GF-D8 (cell line): ENCODE measurements around the gene ACTL10.
"Not testable (repeated sequence)": the region's sequence is repeated elsewhere in the genome, so short reads cannot be mapped to it uniquely, and the experiment has no call there.

Experiments used
- DNase-seq: peaks from one replicate; lab custom pipeline; 2025; lab: John Stamatoyannopoulos, UW

ACTL10 gene

DNA sequence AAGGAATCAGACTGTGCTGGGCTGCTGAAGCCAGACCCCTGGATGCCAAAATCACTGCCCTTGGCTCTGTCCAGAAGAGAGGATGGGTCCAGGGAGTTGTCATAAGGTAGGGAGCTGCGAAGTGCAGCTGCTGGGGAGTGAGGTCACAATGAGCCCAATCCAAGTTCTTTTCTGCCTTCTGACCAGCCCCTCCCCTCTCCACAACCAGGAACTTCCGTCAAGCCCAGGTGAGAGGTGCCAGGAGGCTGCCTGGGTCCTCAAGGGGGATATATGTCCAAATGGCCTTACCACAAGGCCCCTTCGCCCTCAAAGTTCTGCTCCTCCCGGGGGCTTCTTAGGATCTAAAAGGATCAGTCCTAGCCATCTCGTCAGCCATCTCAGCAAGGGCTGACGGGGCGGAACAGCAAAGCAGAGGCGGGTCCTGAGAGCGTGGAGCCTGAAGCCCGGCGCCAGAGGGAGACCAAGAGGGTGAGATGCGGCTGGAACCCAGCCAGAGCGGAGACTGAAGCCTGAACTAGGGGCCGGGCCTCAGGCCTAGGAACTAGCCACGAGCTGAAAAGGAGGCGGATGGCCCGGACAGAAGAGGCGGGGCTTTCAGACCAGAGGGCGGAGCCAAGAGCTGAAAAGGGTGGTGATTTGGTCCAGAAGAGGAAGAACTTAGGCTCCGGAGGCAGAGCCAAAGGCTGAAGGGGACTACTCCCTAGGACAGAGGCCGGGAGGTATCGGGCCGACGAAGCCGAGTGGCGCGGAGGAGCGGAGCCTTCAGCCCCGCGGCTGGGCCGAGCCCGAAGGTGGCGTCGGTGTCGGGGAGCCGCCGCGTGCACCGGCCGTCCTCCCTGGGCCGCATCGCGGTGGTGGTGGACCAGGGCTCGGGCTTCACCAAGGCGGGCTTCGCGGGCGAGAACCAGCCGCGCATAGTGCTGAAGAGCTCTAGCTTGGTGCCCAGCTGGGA is at the start of gene ACTL10:
Gene ACTL10 (plus strand): TSS at position 651 of the 952 bp plus-strand sequence. CDS start 555 bp downstream, outside the sequence.
- peak; percentile 85 for DNase-seq

DNA sequence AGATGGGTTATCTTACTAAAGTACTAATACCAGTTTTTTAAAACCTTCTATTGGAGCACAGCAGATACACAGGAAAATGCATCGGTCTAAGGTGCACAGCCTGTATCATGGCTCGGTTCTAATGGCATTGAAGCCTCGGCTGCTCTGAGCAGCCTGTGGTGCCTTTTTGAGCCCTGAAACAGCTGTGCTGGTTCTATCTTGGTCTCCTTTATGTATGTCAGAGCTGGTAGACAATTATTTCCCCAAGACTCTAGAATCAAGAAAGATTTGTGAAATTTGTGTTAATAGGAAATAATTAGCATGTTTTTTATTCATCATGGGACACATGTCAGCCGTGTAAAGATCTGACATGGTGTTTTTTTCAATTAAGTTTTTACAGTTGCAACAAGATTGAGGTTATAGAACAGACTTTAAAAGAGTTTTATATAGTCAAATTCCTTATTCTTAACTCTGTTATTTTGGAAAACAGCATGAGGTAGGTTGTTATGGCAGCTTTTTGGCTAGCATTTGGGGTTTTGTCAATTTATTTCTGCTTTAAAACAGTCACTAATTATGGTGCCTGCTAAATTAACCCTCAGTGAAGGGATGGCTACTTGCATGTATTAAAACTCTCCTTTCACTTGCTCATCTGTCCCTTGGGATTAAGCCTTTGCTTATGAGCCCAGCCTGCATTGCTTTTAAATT is 44.9 kb upstream of the ACTL10 start:
- DNase-seq, result no peak

DNA sequence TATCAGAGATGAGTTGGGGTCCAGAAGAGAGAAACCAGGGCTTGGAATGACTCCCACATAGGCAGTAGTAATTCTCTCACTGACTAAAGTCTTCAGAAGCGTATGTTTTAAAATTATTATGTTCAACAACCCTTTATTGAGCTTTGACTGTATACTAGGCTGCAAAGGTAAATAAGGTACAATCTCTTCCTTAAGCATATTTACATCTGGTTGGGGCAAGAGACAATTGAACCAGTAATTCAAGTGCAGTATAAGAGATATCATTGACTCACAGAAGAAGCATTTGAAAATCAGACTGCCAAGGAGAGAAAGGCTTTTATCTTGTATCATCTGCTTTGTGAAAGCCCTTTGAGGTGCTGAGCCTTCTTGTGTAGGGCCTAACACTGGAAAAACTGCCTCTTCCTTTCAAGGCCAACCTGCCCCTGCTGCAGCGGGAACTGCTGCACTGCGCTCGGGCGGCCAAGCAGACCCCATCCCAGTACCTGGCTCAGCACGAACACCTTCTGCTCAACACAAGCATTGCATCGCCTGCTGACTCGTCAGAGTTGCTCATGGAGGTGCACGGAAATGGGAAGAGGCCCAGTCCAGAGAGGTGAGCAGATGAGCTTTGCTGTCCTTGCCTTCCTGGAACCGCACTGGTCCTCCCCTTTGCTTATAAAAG is 43.9 kb upstream of the ACTL10 start:
- no peak for DNase-seq

DNA sequence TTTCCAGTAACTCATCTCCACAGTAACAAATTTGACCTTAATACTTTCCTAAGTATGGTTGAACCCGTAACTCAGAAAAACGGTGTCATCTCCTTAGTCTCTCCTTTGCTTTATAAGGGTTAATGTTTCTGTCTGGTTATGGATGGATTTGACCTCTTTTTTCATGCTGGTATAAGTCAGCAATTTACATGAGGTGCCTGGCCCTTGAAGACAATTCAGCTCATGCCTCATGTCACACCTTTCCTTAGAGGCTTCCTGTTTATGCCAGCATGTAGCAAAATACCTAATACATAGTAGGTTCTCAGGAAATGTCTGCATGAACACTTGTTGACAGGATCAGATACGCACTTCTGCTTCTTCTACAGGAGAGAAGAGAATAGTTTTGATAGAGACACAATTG is 42.3 kb upstream of the ACTL10 start:
- DNase-seq, result no peak

DNA sequence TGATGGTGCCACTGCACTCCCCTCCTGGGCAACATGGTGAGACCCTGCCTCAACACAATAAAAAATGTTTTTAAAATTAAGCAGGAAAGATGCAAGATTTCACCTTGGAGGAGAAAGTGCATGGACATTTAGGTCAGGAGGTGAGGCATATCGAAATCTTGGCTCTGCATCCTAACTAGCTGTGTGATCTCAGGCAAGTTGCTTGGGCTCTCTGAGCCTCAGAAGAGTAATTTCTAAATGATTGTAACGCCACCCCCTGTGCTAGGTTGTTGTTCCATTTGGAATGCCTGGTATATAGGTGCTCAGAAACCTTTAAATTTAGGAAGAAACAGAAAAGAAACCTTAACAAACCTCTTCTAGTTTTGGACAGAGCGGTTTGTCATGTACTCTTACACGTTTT is 40.6 kb upstream of the ACTL10 start:
- DNase-seq, result no peak

DNA sequence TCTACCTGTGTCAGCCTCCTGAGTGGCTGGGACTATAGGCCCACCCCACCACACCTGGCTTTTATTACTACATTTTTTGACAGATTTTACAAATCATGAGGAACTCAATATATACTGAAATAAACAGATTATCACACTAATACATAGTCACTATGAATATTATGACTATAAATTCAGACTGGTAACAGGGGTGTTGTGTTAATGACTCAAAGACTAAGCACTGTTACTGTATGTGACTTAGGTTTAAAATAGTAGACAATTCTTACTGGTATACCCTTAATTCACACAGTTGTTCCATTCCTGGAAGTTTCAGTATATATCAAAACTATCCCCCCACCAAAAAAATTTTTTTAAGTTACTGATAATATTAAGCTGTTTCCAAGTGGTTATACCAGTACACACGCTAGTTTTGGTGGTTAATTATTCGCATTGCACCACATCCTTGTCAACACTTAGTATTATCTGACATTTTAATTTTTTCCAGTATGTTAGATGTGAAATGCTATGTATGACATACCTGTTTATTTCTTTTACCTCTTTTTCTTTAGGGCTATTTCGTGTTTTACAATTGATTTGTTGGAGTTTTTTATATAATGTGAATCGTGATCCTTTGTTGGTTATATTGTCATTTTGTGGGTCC is 39.0 kb upstream of the ACTL10 start:
- no peak for DNase-seq

DNA sequence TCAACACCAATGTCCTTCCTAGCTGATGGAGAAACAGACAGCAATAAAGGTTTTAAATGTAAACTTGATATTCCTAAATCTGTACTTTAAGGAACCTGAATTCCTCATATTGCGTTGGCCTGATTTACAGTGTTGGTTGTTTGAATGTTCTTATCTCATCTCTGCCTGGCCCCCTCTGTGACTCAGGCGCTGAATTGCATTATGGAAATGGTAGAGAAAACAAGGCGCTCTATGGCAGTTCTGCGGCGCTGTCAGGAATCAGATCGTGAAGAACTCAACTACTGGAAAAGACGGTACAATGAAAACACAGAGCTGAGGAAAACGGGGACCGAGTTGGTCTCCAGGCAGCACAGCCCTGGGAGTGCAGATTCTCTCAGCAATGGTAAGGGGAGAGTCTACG is 37.2 kb upstream of the ACTL10 start:
- no peak for DNase-seq

DNA sequence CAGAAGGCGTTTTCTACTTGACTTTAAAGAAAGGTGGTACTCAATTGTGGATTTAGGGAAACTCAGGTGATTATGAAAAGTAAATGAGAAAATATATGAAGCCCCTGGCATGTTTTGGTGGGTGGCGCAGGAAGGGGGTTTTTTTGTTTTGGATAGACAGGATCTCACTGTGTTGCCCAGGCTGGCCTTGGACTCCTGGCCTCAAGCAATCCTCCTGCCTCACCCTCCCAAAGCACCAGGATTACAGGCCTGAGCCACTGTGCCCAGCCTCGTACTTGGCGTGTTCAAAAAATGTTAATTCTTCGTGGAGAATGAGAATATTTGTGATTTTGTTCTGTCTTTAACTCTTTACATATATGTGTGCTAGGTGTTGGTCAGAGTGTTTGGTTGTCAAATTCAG is 36.8 kb upstream of the ACTL10 start:
- DNase-seq, result no peak

DNA sequence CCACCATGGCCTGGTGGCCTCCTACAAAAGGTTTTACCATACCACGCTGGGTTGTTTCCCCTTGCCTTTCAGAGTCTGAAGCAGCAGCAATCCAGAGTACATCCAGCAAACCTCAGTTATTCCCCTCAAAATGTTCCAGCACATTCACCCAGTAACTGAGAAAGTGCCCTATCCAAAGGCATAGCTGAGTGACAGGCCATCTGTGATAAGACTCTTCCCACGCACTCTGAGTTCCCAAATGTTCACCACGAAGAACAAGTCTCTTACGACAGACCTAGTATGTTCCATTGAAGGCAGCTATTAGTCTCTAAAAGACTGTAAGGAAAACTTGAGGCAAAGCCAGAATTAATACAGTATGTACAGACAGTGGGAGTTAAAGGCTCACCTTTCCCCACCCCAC is 36.2 kb upstream of the ACTL10 start:
- DNase-seq, result no peak

DNA sequence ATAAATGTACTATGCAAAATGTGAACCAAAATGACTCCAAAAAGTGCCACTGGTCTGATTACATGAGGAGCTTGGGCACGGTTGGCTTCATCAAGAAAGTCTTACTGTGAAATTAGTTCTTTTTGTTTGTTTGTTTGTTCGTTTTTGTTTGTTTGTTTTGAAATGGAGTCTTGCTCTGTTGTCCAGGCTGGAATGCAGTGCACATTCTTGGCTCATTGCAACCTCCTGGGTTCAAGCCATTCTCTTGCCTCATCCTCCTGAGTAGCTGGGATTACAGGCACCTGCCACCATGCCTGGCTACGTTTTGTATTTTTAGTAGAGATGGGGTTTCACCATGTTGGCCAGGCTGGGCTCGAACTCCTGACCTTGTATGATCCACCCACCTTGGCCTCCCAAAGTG is 34.8 kb upstream of the ACTL10 start:
- DNase-seq, result not testable (repeated sequence)

DNA sequence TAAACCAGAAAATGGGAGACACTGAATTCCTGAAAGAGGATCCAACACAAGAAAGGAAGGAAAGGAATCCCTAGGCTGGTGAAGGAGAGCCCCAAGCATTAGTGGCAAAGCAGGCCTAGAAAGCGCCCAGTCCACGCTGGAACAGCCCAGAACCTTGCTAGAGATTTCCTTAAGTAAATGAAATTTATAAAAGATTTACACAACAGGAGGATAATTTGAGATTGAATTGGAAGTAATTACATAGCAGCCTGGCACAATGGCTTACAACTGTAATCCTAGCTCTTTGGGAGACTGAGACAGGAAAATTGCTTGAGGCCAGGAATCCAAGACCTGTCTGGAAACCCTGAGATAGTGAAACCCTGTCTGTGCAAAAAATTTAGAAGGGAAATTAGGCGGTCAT is 31.4 kb upstream of the ACTL10 start:
- no peak for DNase-seq

DNA sequence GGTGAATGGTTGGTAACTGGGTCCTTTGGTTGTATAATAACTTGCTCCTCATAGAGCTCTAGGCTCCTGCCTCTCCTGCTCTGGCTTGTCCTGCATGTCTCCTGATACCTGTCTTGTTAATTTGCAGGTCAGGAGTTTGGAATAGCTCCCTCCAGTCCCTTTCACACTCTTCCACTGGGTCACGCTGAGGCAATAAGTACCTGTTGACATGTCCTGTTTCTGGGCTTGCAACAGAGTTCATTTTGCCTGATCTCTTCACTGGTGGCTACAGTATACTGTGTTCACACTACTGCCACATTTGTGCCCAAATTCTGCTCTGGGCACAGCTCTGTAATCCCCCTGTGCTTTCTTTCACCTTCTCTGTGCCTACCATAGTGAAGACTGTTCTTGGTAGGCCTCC is 30.0 kb upstream of the ACTL10 start:
- DNase-seq, result no peak

DNA sequence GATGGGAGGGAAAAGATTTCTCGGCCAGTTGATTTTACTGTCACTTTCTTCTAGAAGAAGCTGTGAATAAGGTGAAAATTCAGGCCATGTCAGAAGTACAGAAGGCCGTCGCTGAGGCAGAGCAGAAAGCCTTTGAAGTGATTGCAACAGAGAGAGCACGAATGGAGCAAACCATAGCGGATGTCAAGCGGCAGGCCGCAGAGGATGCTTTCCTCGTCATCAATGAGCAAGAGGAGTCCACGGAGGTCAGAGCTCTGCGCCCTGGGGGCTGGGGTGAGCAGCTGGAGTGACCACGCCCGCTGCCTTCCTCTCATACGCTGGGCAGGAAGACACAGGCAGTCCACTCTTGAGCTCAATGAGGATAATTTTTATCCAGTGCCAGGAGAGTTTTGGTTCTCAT is 26.5 kb upstream of the ACTL10 start:
- no peak for DNase-seq

DNA sequence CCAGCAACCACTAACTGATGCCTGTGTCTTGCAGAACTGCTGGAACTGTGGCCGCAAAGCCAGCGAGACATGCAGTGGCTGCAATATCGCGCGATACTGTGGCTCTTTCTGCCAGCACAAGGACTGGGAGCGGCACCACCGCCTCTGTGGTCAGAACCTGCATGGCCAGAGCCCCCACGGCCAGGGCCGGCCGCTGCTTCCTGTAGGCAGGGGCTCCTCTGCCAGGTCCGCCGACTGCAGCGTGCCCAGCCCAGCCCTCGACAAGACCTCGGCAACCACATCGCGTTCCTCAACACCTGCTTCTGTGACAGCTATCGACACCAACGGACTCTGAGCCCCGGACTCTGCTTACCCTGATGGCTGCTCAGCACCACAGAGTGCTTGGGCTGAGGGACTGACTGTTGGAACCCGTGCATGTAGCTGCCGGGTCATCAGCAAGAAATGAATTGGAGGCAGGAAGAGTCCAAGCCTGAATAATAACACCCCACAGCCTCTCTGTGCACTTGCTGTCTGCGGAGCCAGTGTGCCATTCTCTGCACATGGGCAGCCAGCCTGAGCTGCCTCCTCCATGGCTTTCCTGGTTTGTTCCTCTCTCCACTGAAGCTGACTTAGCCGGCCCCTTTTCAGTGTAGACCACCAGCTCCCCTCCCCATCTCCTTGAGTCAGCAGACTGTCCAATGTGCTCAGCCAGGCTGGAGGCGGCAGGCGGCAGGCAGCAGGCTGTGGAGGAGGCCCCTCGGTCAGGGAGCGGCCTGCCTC is 22.3 kb upstream of the ACTL10 start:
- no peak for DNase-seq

DNA sequence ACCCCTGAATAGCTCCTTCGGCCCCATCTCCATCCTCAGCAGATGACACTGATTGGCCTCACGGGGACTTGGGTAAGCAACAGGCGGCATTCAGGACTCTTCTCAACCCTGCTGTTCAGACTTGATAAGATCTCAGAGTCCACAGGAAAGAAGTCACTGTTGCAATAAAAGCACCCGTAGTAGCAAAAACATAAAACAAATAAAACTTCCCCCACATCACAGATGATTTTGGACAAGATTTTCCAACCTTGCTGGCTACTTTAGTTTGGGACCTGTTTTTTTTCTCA is 21.7 kb upstream of the ACTL10 start:
- peak; percentile 61 for DNase-seq

DNA sequence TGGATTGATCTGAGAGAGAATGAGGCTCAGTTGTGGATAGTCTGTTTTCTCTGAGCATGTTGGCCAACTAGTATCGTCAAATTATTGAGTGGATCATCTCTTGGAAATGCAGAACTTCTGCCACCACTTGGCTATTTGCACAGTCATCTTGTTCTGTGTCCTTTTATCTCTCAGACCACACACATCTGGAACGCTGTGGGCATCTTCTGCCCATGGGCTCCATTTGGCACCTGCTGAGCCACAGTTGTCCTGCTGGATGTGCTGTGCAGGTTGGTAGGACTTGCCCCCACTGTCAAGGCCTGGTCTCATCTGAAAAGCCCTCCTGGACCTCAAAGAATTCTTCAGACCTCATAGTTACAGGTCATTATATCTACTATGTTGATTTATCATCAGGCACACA is 21.3 kb upstream of the ACTL10 start:
- peak; percentile 37 for DNase-seq

DNA sequence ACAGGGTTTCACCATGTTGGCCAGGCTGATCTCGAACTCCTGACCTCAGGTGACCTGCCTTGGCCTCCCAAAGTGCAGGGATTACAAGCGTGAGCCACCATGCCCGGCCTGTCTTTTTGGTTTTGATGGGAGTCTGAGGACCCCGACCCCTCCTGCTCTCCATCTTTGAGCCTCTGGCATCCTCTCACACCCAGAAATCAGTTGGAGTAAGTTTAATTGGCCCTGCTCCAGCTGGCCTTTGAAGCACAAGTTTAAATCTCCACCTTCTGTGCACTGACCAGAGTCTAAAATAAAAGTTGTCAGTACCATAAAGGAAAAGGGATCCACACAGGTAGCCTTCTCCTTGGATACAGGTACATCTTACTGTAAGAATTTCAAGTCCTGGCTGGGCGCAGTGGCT is 20.6 kb upstream of the ACTL10 start:
- DNase-seq, result no peak

DNA sequence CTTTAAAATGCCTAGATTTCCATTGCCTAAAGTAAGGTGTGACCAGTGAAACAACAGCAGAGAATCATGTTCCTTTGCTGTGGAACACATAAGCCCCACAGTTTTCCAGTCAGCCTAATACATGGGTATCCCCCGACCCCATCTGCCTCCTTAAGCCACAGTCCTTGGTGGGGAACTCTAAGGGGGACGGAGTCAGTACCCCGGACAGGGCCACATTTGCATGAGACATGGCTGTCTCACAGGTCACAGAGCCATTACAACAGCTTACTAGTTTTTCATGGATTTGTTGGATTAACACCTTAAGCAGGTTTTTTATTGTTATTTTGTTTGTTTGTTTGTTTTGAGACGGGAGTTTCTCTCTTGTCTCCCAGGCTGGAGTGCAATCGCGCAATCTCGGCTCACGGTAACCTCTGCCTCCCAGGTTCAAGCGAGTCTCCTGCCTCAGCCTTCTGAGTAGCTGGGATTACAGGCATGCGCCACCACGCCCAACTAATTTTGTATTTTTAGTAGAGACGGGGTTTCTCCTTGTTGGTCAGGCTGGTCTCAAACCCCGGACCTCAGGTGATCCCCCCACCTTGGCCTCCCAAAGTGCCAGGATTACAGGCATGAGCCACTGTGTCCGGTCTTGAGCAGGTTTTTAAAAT is 19.7 kb upstream of the ACTL10 start:
- DNase-seq, result not testable (repeated sequence)

DNA sequence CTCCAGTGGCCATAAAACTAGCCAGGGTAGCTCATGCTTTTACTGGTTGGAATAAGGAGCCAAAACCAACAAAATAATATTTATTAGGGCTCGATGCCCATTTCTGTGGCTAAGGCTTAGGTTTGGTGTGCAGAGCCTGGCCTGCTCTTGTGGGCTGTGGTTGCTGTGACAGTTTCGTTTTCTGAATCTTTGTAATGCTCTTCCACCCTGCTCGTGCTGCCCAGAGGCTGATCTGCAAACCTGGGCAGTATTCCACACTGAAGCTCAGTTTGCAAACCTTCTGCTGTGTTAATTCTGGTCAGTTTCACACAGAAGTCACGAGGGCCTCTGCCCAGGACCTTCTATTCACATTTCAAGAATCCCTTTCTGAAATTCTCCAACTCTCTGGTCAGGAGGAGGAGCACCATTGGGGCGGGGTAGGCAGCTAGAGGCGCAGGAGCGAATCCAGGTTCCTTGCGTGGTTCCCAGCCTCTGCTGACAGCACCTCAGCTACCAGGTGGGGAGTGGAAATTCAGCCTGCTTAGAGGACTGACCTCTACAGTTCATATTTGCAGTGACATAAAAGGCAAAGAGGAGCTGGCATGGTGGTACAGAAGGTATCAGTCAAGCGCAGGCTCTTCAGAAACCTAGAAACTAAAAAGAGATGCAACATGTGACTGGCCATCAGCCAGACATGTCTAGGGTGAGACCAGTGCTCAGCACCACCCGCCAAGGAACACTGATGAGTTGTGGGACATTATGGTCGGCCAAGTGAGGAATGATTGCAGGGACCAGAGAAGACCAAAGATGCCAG is 18.9 kb upstream of the ACTL10 start:
- DNase-seq, result no peak

DNA sequence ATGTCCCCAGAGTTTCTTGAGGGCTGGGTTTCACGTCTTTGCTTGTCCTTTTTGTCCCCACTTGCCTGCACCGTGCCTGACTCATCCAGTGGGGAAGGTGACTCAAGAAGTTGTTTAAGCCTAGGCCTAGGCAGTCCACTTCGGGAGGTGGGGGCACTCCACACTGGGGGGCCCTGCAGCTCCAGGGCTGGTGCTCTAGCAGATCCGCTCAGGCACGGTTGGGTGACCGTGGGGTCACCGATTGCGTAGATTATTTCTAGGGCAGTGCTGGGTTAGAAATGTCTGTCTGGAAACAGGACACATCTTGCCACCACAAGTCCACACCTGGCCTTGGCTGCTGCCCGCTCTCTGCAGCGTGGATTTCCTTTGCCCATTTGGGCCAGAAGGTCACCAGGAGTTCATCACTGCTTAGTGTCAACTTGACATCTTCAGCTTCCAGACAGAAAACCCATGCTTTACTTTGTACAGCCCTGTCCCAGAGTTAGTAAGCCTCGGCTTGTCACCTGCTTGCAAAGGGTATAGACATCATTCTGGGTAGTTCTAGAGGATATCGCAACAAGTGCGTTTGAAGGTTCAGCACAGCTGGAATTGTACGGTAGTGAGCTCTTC is 18.2 kb upstream of the ACTL10 start:
- DNase-seq, result no peak
